NCI-H2196 treated with DMSO at 0.1 percent for 48 hours (cell line): ENCODE measurements around the gene ADRA2C.

Experiments used
- DNase-seq: peaks from one replicate; lab custom pipeline; 2025; ENCODE audit not compliant: unreplicated experiment; lab: John Stamatoyannopoulos, UW

Gene ADRA2C

GRCh38 chr4:3756343-3757059 lies 9.7 kb upstream of the ADRA2C start:
- no peak for DNase-seq

GRCh38 chr4:3759236-3759635 lies 6.9 kb upstream of the ADRA2C start:
- no peak for DNase-seq

- no peak for DNase-seq
Observed at GRCh38 chr4:3760346-3760745, 5.8 kb upstream of the ADRA2C start.

- no peak for DNase-seq
Observed at GRCh38 chr4:3760841-3761240, 5.3 kb upstream of the ADRA2C start.

GRCh38 chr4:3762264-3762663 lies 3.9 kb upstream of the ADRA2C start:
- DNase-seq: no peak

GRCh38 chr4:3762753-3763549 lies 3.2 kb upstream of the ADRA2C start:
- no peak for DNase-seq

GRCh38 chr4:3765271-3766035 lies 732 bp upstream of the ADRA2C start:
- DNase-seq: peak; percentile 56

GRCh38 chr4:3766785-3767569 lies 792 bp downstream of the ADRA2C start:
- DNase-seq: no peak

GRCh38 chr4:3767570-3768288 lies 1.5 kb downstream of the ADRA2C start:
- no peak for DNase-seq

- no peak for DNase-seq
Observed at GRCh38 chr4:3768842-3769641, 2.9 kb downstream of the ADRA2C start.

GRCh38 chr4:3769642-3770184 lies 3.5 kb downstream of the ADRA2C start:
- DNase-seq: no peak

- DNase-seq: no peak
Observed at GRCh38 chr4:3770323-3771163, 4.4 kb downstream of the ADRA2C start.

- no peak for DNase-seq
Observed at GRCh38 chr4:3771164-3771809, 5.1 kb downstream of the ADRA2C start.

- no peak for DNase-seq
Observed at GRCh38 chr4:3771939-3772495, 5.8 kb downstream of the ADRA2C start.

GRCh38 chr4:3772632-3773031 lies 6.4 kb downstream of the ADRA2C start:
- no peak for DNase-seq

- DNase-seq: no peak
Observed at GRCh38 chr4:3773552-3774001, 7.4 kb downstream of the ADRA2C start.

GRCh38 chr4:3774253-3774883 lies 8.2 kb downstream of the ADRA2C start:
- no peak for DNase-seq
